ENCODE results near the gene AGAP2. TPM values are rescaled to one million over a fixed set of nuclear protein-coding genes. Genes with fewer than 3 reads are reported as not detected.

The AGAP2 gene
- total RNA-seq, 1 donor from 2014 or later = 1.7 TPM

DNA sequence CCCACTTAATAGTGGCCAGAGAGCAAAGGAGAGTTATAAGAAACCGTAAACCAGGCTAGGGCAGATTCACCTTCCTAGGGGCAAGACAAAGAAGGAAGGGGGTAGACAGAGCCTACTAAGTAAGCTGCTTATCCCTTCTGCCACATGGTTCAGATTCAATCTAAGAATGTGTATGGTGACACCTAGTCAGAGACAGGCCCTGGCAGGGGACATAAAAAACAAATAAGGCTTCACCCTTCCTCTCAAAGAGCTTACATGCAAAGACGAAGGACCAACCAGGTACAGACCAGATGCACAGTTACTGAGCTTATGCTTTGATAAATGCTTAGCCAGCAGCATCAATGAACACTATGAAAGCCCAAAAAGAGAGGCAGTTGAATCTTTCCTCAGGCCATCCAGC lies 23.9 kb upstream of the AGAP2 start:
- Mint-ChIP-seq H3K36me3 (peaks cover 11% of the 10 kb centered on the region), H3K4me1 (peaks cover 14% of the 10 kb centered on the region), H3K27me3 (ENCODE audit: insufficient read depth, low read depth) (peaks cover 55% of the 10 kb centered on the region), H3K4me3 (no peak overlapping the region), H3K9me3 (peaks cover 2% of the 10 kb centered on the region), H3K27ac (no peak overlapping the region)
- no peak for DNase-seq (ENCODE audit: low spot score)
- H4K20me1 ChIP-seq (ENCODE audit: low read depth) = peaks cover 79% of the 10 kb centered on the region
- H3K27ac ChIP-seq = no peak overlapping the region
- H3F3A ChIP-seq (ENCODE audit: low read depth) = peaks cover 32% of the 10 kb centered on the region
- H3K36me3 ChIP-seq = no peaks in the 10 kb centered on the region
- TF ChIP-seq, protein P1, sequence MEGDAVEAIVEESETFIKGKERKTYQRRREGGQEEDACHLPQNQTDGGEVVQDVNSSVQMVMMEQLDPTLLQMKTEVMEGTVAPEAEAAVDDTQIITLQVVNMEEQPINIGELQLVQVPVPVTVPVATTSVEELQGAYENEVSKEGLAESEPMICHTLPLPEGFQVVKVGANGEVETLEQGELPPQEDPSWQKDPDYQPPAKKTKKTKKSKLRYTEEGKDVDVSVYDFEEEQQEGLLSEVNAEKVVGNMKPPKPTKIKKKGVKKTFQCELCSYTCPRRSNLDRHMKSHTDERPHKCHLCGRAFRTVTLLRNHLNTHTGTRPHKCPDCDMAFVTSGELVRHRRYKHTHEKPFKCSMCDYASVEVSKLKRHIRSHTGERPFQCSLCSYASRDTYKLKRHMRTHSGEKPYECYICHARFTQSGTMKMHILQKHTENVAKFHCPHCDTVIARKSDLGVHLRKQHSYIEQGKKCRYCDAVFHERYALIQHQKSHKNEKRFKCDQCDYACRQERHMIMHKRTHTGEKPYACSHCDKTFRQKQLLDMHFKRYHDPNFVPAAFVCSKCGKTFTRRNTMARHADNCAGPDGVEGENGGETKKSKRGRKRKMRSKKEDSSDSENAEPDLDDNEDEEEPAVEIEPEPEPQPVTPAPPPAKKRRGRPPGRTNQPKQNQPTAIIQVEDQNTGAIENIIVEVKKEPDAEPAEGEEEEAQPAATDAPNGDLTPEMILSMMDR (IDR thresholded peaks at IDR 0.05) = no peak
- no peak for TF ChIP-seq EZH2phosphoT487 (IDR thresholded peaks at IDR 0.05)
- no peak for TF ChIP-seq EZH2 (IDR thresholded peaks at IDR 0.05)
- H2AFZ ChIP-seq (replicated peaks) = no peak overlapping the region
- peaks cover 59% of the 10 kb centered on the region for H3K27me3 ChIP-seq
- no peaks in the 10 kb centered on the region for H3K79me2 ChIP-seq (ENCODE audit: low read depth)
- peaks cover 21% of the 10 kb centered on the region for H3K4me1 ChIP-seq
- H3K9me3 ChIP-seq (ENCODE audit: low read depth) = no peaks in the 10 kb centered on the region
- no peak overlapping the region for H3K4me3 ChIP-seq
- H3K9ac ChIP-seq = no peak overlapping the region
- H3K4me2 ChIP-seq = no peak overlapping the region

DNA sequence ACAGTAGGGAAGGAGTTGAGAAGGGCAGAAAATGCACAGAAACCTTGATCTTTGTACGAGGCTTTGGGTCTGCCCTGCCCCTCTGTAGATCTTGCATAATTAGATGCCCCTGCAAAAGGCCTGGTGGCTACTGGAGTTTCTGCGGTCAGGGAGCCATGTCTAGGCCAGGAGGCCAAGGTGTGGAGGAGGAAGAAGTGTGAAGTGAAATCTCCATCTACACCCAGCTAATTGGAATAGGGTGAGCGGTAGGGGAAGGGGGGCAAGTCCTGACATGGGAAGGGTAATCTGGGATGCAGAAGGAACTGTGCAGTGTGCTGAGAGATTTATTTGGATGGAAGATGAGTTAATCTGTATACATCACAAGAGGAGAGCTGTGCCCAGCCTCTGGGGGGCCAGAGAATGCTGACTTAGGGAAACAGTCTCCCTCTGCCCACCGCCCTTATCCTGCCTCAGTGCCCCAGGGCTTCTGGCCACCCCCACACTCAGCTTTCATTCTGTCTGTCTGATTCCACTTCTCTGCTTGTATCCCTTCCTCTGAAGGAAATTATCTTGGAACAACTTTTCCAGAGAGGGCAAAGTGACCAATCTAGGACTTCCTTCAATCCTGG lies 23.0 kb upstream of the AGAP2 start:
- no peak overlapping the region for H3K9ac ChIP-seq
- H3K27ac ChIP-seq = no peak overlapping the region
- H3K9me3 Mint-ChIP-seq = peaks cover 2% of the 10 kb centered on the region
- H2AFZ ChIP-seq (replicated peaks) = no peak overlapping the region
- H3K27ac Mint-ChIP-seq = no peak overlapping the region
- peaks cover 59% of the 10 kb centered on the region for H3K27me3 ChIP-seq
- H3K79me2 ChIP-seq (ENCODE audit: low read depth) = no peaks in the 10 kb centered on the region
- DNase-seq (ENCODE audit: low spot score) = no peak
- H3K9me3 ChIP-seq (ENCODE audit: low read depth) = no peaks in the 10 kb centered on the region
- no peaks in the 10 kb centered on the region for H3K36me3 ChIP-seq
- peaks cover 78% of the 10 kb centered on the region for H4K20me1 ChIP-seq (ENCODE audit: low read depth)
- H3K4me1 Mint-ChIP-seq = peaks cover 13% of the 10 kb centered on the region
- H3K36me3 Mint-ChIP-seq = peaks cover 10% of the 10 kb centered on the region
- H3K4me2 ChIP-seq = no peak overlapping the region
- H3K4me1 ChIP-seq = peaks cover 13% of the 10 kb centered on the region
- H3K4me3 ChIP-seq = no peak overlapping the region
- H3F3A ChIP-seq (ENCODE audit: low read depth) = peaks cover 28% of the 10 kb centered on the region
- H3K27me3 Mint-ChIP-seq (ENCODE audit: insufficient read depth, low read depth) = peaks cover 53% of the 10 kb centered on the region
- TF ChIP-seq EZH2phosphoT487 (IDR thresholded peaks at IDR 0.05) = no peak
- TF ChIP-seq EZH2 (IDR thresholded peaks at IDR 0.05) = no peak
- TF ChIP-seq, protein P1 (IDR thresholded peaks at IDR 0.05) = no peak
- no peak overlapping the region for H3K4me3 Mint-ChIP-seq

DNA sequence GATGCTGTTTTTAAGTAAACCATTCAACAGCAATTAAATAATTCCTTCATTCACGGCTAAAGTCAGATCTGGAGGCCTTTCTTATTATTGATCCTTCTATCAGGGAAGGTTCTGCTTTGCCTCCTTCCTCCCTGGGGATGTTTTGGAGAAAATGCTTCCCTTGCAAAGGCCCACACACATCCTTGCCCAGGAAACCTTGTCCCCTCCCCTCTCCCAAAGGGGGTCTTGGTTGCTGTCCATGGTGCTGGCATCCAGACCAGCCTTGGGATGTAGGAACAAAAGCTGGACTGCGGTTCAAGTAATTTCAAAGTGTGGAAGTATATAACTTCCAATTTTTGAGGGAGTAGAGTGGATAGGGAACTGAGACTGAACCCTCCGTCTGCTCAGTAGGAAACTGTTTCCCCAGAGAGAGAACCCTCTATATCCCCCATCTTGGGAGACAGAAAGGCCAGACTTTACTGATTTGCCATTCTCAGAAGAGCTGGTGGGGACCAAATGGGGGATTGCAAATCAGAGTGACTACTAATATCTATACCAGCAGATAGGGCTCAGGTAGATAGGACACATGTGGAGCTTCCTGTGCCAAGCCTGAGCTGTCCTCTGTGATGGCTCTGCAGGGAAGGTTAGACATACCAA lies 21.9 kb upstream of the AGAP2 start:
- H3K4me3 Mint-ChIP-seq = no peak overlapping the region
- H3K4me2 ChIP-seq = no peak overlapping the region
- H2AFZ ChIP-seq (replicated peaks) = no peak overlapping the region

More for the DNA sequence above, 21.9 kb upstream of the AGAP2 start:
- peaks cover 27% of the 10 kb centered on the region for H3F3A ChIP-seq (ENCODE audit: low read depth)
- H3K36me3 Mint-ChIP-seq = peaks cover 12% of the 10 kb centered on the region
- peaks cover 48% of the 10 kb centered on the region for H3K27me3 Mint-ChIP-seq (ENCODE audit: insufficient read depth, low read depth)
- peaks cover 14% of the 10 kb centered on the region for H3K4me1 Mint-ChIP-seq
- peaks cover 14% of the 10 kb centered on the region for H3K4me1 ChIP-seq
- TF ChIP-seq, protein P1 (IDR thresholded peaks at IDR 0.05) = no peak
- TF ChIP-seq EZH2 (IDR thresholded peaks at IDR 0.05) = no peak
- no peak for TF ChIP-seq EZH2phosphoT487 (IDR thresholded peaks at IDR 0.05)
- H3K9me3 ChIP-seq (ENCODE audit: low read depth) = no peaks in the 10 kb centered on the region
- no peaks in the 10 kb centered on the region for H3K79me2 ChIP-seq (ENCODE audit: low read depth)
- H3K27ac ChIP-seq = no peak overlapping the region
- H4K20me1 ChIP-seq (ENCODE audit: low read depth) = peaks cover 75% of the 10 kb centered on the region
- peaks cover 59% of the 10 kb centered on the region for H3K27me3 ChIP-seq
- no peak overlapping the region for H3K9ac ChIP-seq
- DNase-seq (ENCODE audit: low spot score) = peak; percentile 82
- H3K27ac Mint-ChIP-seq = no peak overlapping the region
- peaks cover 2% of the 10 kb centered on the region for H3K9me3 Mint-ChIP-seq
- no peaks in the 10 kb centered on the region for H3K36me3 ChIP-seq
- H3K4me3 ChIP-seq = no peak overlapping the region

Data from neural progenitor cell (in vitro differentiated cells).